NCI-H1092 treated with DMSO at 0.1 percent for 48 hours (cell line): ENCODE measurements around the gene FASTK.

Experiments
- DNase-seq: peaks from one replicate; lab custom pipeline; 2025; lab: John Stamatoyannopoulos, UW

Gene FASTK

GRCh38 chr7:151082141-151083070 is 1.8 kb upstream of the FASTK start:
- no peak for DNase-seq

- DNase-seq = peak; percentile 36
Measured at GRCh38 chr7:151081170-151082101, 827 bp upstream of the FASTK start.

- DNase-seq = no peak
Measured at GRCh38 chr7:151080067-151080521, 515 bp downstream of the FASTK start.

GRCh38 chr7:151079199-151079910 is 1.3 kb downstream of the FASTK start:
- no peak for DNase-seq

- DNase-seq = no peak
Measured at GRCh38 chr7:151078233-151079040, 2.2 kb downstream of the FASTK start.

GRCh38 chr7:151077705-151078232 is 2.8 kb downstream of the FASTK start:
- DNase-seq = no peak

GRCh38 chr7:151076863-151077704 is 3.5 kb downstream of the FASTK start:
- DNase-seq = no peak

- DNase-seq = no peak
Measured at GRCh38 chr7:151075978-151076426, 4.6 kb downstream of the FASTK start.

GRCh38 chr7:151075662-151075971 is 5.0 kb downstream of the FASTK start:
- DNase-seq = no peak

GRCh38 chr7:151074817-151075661 is 5.6 kb downstream of the FASTK start:
- DNase-seq = no peak

- DNase-seq = no peak
Measured at GRCh38 chr7:151073990-151074389, 6.6 kb downstream of the FASTK start.

GRCh38 chr7:151071032-151071866 is 9.4 kb downstream of the FASTK start:
- DNase-seq = no peak

GRCh38 chr7:151070574-151070960 is 10.0 kb downstream of the FASTK start:
- no peak for DNase-seq

GRCh38 chr7:151069841-151070573 is 10.6 kb downstream of the FASTK start:
- DNase-seq = no peak

GRCh38 chr7:151068069-151068773 is 12.4 kb downstream of the FASTK start:
- no peak for DNase-seq

GRCh38 chr7:151066273-151066974 is 14.2 kb downstream of the FASTK start:
- no peak for DNase-seq
